ENCODE measurements around the gene PSRC1.

PSRC1 gene

GRCh38 chr1:109282952-109283747, at the start of gene PSRC1:
Gene PSRC1 (minus strand): TSS chr1:109283145.
- DNase-seq (ENCODE audit: extremely low spot score) = peak; percentile 99
- CTCF ChIA-PET = interaction anchor here (0.6 to 2.1 kb wide), 7 partner anchors 29 to 210 kb away, joined by 3 to 7 read pairs (median 4); partner anchors contain the start of genes CYB561D1 and SORT1
- TF ChIP-seq ARNT (IDR thresholded peaks at IDR 0.05) = no peak
- TF ChIP-seq SUZ12 (IDR thresholded peaks at IDR 0.05) = no peak
- no peak for TF ChIP-seq ZNF384 (IDR thresholded peaks at IDR 0.05)
- TF ChIP-seq, protein P1, sequence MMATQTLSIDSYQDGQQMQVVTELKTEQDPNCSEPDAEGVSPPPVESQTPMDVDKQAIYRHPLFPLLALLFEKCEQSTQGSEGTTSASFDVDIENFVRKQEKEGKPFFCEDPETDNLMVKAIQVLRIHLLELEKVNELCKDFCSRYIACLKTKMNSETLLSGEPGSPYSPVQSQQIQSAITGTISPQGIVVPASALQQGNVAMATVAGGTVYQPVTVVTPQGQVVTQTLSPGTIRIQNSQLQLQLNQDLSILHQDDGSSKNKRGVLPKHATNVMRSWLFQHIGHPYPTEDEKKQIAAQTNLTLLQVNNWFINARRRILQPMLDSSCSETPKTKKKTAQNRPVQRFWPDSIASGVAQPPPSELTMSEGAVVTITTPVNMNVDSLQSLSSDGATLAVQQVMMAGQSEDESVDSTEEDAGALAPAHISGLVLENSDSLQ (IDR thresholded peaks at IDR 0.05) = no peak
- no peak for TF ChIP-seq FOXK2 (IDR thresholded peaks at IDR 0.05)
- no peak for TF ChIP-seq NFRKB (IDR thresholded peaks at IDR 0.05)
- TF ChIP-seq ELF4 (IDR thresholded peaks at IDR 0.05) = peak; percentile 68
- TF ChIP-seq L3MBTL2 (conservative IDR thresholded peaks at IDR 0.05) = peak; percentile 83
- no peak for TF ChIP-seq FOXA1 (IDR thresholded peaks at IDR 0.05)
- peak; percentile 85 for TF ChIP-seq FOXM1 (IDR thresholded peaks at IDR 0.05; ENCODE audit: borderline replicate concordance)
- no peak for TF ChIP-seq HDGF (IDR thresholded peaks at IDR 0.05; ENCODE audit: borderline replicate concordance)
- TF ChIP-seq TARDBP (IDR thresholded peaks at IDR 0.05) = no peak
- POLR2A ChIA-PET = interaction anchor here (0.6 to 2.1 kb wide), 26 partner anchors 10 to 247 kb away, joined by 3 to 18 read pairs (median 4); partner anchors contain the start of genes CELSR2, MYBPHL, SARS1 and SORT1

- POLR2A ChIA-PET = no interaction called here
- CTCF ChIA-PET = no interaction called here
- TF ChIP-seq HDGF (IDR thresholded peaks at IDR 0.05; ENCODE audit: borderline replicate concordance) (no peak), CTBP1 (IDR thresholded peaks at IDR 0.05; ENCODE audit: borderline replicate concordance) (no peak), ARNT (IDR thresholded peaks at IDR 0.05) (no peak), LEF1 (IDR thresholded peaks at IDR 0.05; ENCODE audit: borderline replicate concordance) (no peak), FOXA1 (IDR thresholded peaks at IDR 0.05) (no peak), BHLHE40 (IDR thresholded peaks at IDR 0.05; ENCODE audit: borderline replicate concordance) (no peak), SUZ12 (IDR thresholded peaks at IDR 0.05) (no peak), L3MBTL2 (conservative IDR thresholded peaks at IDR 0.05) (no peak), FOXK2 (IDR thresholded peaks at IDR 0.05) (no peak), NFRKB (IDR thresholded peaks at IDR 0.05) (no peak), FOXM1 (IDR thresholded peaks at IDR 0.05; ENCODE audit: borderline replicate concordance) (no peak), ZNF384 (IDR thresholded peaks at IDR 0.05) (no peak), SP1 (IDR thresholded peaks at IDR 0.05) (no peak), ELF4 (IDR thresholded peaks at IDR 0.05) (no peak), TARDBP (IDR thresholded peaks at IDR 0.05) (no peak)
- TF ChIP-seq, protein P1 (IDR thresholded peaks at IDR 0.05) = no peak
- no peak for DNase-seq (ENCODE audit: extremely low spot score)
Measured at GRCh38 chr1:109331113-109331512, 48.2 kb upstream of the PSRC1 start.

DNA sequence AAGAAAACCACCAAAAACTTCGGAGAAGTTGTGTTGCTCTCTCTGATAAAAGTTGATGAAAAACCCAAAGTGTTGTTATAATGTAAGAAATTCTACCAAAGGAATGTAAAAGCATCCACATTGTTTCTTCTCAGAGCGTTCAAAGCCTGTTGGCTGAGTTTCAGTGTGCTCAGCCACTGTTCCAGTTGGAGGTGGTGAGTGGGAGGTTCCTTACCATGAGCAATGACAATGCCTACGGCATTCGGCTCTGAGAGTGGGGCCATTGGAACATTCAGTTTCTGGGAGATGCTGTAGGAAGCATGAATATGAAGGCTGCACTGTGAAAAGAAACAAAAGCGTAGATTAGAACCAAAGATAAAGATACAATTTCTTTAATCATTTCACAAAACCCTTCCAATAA, 44.3 kb upstream of the PSRC1 start:
- ChIA-PET CTCF (no interaction called here), POLR2A (no interaction called here)
- DNase-seq (ENCODE audit: extremely low spot score) = no peak
- TF ChIP-seq, protein P1 (IDR thresholded peaks at IDR 0.05) = no peak
- TF ChIP-seq CTBP1 (IDR thresholded peaks at IDR 0.05; ENCODE audit: borderline replicate concordance) = no peak
- no peak for TF ChIP-seq SP1 (IDR thresholded peaks at IDR 0.05)
- TF ChIP-seq FOXK2 (IDR thresholded peaks at IDR 0.05) = no peak
- TF ChIP-seq BHLHE40 (IDR thresholded peaks at IDR 0.05; ENCODE audit: borderline replicate concordance) = no peak
- no peak for TF ChIP-seq HDGF (IDR thresholded peaks at IDR 0.05; ENCODE audit: borderline replicate concordance)
- TF ChIP-seq ARNT (IDR thresholded peaks at IDR 0.05) = no peak
- TF ChIP-seq NFRKB (IDR thresholded peaks at IDR 0.05) = no peak
- TF ChIP-seq FOXA1 (IDR thresholded peaks at IDR 0.05) = no peak
- no peak for TF ChIP-seq LEF1 (IDR thresholded peaks at IDR 0.05; ENCODE audit: borderline replicate concordance)
- TF ChIP-seq ELF4 (IDR thresholded peaks at IDR 0.05) = no peak
- TF ChIP-seq TARDBP (IDR thresholded peaks at IDR 0.05) = no peak
- no peak for TF ChIP-seq ZNF384 (IDR thresholded peaks at IDR 0.05)
- no peak for TF ChIP-seq L3MBTL2 (conservative IDR thresholded peaks at IDR 0.05)

- ChIA-PET CTCF (no interaction called here), POLR2A (no interaction called here)
- TF ChIP-seq NFRKB (IDR thresholded peaks at IDR 0.05) (no peak), HDGF (IDR thresholded peaks at IDR 0.05; ENCODE audit: borderline replicate concordance) (no peak), LEF1 (IDR thresholded peaks at IDR 0.05; ENCODE audit: borderline replicate concordance) (no peak), BHLHE40 (IDR thresholded peaks at IDR 0.05; ENCODE audit: borderline replicate concordance) (no peak), FOXA1 (IDR thresholded peaks at IDR 0.05) (no peak), SP1 (IDR thresholded peaks at IDR 0.05) (no peak), ARNT (IDR thresholded peaks at IDR 0.05) (no peak), L3MBTL2 (conservative IDR thresholded peaks at IDR 0.05) (no peak), FOXK2 (IDR thresholded peaks at IDR 0.05) (no peak), TARDBP (IDR thresholded peaks at IDR 0.05) (no peak), ELF4 (IDR thresholded peaks at IDR 0.05) (no peak)
- TF ChIP-seq, protein P1 (IDR thresholded peaks at IDR 0.05) = no peak
- DNase-seq (ENCODE audit: extremely low spot score) = no peak
Measured at GRCh38 chr1:109322974-109323373, 40.0 kb upstream of the PSRC1 start.

DNA sequence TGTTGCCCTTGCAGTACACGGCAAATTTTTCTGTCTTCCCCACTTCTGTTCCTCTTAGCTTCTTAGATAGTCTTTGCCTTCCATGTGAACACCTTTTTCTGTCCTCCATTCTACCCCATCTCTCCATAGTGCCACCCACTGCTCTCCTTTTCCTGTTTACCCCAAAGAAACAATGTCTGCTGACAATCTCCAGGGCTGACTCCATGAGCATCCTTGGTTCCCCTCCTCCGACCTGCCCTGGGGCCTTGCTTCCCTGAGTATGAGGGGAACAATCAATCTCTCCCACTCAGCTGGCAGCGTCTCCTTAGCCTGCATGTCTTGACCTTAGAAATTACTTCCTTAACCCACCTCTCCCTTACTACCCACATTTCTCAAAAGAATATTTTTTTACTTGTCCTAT, 36.2 kb upstream of the PSRC1 start:
- POLR2A ChIA-PET = no interaction called here
- CTCF ChIA-PET = no interaction called here
- TF ChIP-seq FOXA1 (IDR thresholded peaks at IDR 0.05) (no peak), ELF4 (IDR thresholded peaks at IDR 0.05) (no peak)
- DNase-seq (ENCODE audit: extremely low spot score) = no peak

All from HEK293T (cell line).